Keratinocyte (primary cell): Measurements from ENCODE around the gene PRKAG2. TPM values are rescaled to one million over a fixed set of nuclear protein-coding genes. Genes with fewer than 3 reads are reported as not detected.

Source experiments
- DNase-seq: peaks from one replicate; pipeline ENCODE4 v3.0.0-alpha.2; 2011; ENCODE audit warnings: low read depth, missing footprints, low spot score
- FAIRE-seq: peaks from 2 replicates; lab custom pipeline; 2011; peaks lifted over from hg19 to GRCh38; lab: Jason Lieb, UNC
- H2AFZ ChIP-seq: 2 replicates; pipeline ENCODE4 v1.6.0; 2012; ENCODE audit warnings: low read length, control low read depth, inconsistent platforms; ENCODE audit not compliant: control insufficient read depth
- H3K27ac ChIP-seq: 2 replicates; pipeline ENCODE4 v1.5.1; 2011; ENCODE audit warnings: low read length; ENCODE audit not compliant: control insufficient read depth, insufficient read depth
- H3K27me3 ChIP-seq: 3 replicates; pipeline ENCODE4 v1.6.0; 2011; ENCODE audit warnings: low read length; ENCODE audit not compliant: control insufficient read depth, insufficient read depth; ENCODE audit errors: extremely low read depth
- H3K36me3 ChIP-seq, 2 experiments: 2 replicates in 1 of 2; 3 replicates in 1 of 2; pipeline ENCODE4 v1.5.1; 2011; ENCODE audit warnings: low read length in 2 of 2, mild to moderate bottlenecking in 1 of 2; ENCODE audit not compliant: control insufficient read depth in 2 of 2, insufficient read depth in 2 of 2; ENCODE audit errors: extremely low read depth in 1 of 2
- H3K4me1 ChIP-seq: 3 replicates; pipeline ENCODE4 v1.5.1; 2011; ENCODE audit warnings: low read length; ENCODE audit not compliant: control insufficient read depth, insufficient read depth; ENCODE audit errors: extremely low read depth
- H3K4me2 ChIP-seq: 3 replicates; pipeline ENCODE4 v1.6.0; 2011; ENCODE audit warnings: low read depth, low read length; ENCODE audit not compliant: control insufficient read depth, insufficient read depth; ENCODE audit errors: extremely low read depth
- H3K4me3 ChIP-seq, 3 experiments: fragments of 200-600 bp in 1 of 3; sonication (generic) in 1 of 3; 2 replicates in 2 of 3; 3 replicates in 1 of 3; pipeline ENCODE4 v1.5.1; 2011 to 2016; ENCODE audit warnings: low read length in 3 of 3, mild to moderate bottlenecking in 3 of 3, control low read depth in 2 of 3, inconsistent platforms in 1 of 3, low read depth in 1 of 3, mixed read lengths in 1 of 3, mixed run types in 1 of 3, moderate library complexity in 1 of 3; ENCODE audit not compliant: control insufficient read depth in 2 of 3, insufficient read depth in 2 of 3; ENCODE audit errors: extremely low read depth in 1 of 3
- H3K79me2 ChIP-seq: 2 replicates; pipeline ENCODE4 v1.6.0; 2012; ENCODE audit warnings: low read length; ENCODE audit not compliant: control insufficient read depth, insufficient read depth
- H3K9ac ChIP-seq: 3 replicates; pipeline ENCODE4 v1.6.0; 2011; ENCODE audit warnings: low read length; ENCODE audit not compliant: control insufficient read depth, insufficient read depth; ENCODE audit errors: extremely low read depth
- H3K9me1 ChIP-seq: 3 replicates; pipeline ENCODE4 v1.6.0; 2011; ENCODE audit warnings: low read length; ENCODE audit not compliant: control insufficient read depth, insufficient read depth; ENCODE audit errors: extremely low read depth
- H3K9me3 ChIP-seq: 2 replicates; pipeline ENCODE4 v1.5.1; 2012; ENCODE audit warnings: low read depth, low read length; ENCODE audit not compliant: control insufficient read depth
- H4K20me1 ChIP-seq: 3 replicates; pipeline ENCODE4 v1.6.0; 2011; ENCODE audit warnings: low read length; ENCODE audit not compliant: control insufficient read depth, insufficient read depth; ENCODE audit errors: extremely low read depth
- CTCF ChIP-seq, 3 experiments: IDR thresholded peaks in 1 of 3; conservative IDR thresholded peaks in 1 of 3; optimal IDR thresholded peaks in 1 of 3; 2 replicates in 2 of 3; 3 replicates in 1 of 3; pipeline versions ENCODE3 to v1.5.1; 2011; ENCODE audit warnings: low read length in 3 of 3, mild to moderate bottlenecking in 3 of 3, moderate library complexity in 2 of 3, control low read depth in 1 of 3, inconsistent platforms in 1 of 3; ENCODE audit not compliant: insufficient read depth in 2 of 3; ENCODE audit errors: extremely low read depth in 1 of 3
- EZH2 ChIP-seq: IDR thresholded peaks from one replicate; pipeline ENCODE4 v1.6.1; 2012; ENCODE audit warnings: inconsistent platforms, mild to moderate bottlenecking, low read length, moderate library complexity
- dilution Hi-C: fragments of 300-500 bp; cut with MboI; formaldehyde crosslinking; loops from one replicate; pipeline ENCODE4 v1.7.0; 2020; ENCODE audit warnings: low sequenced_read_pairs; ENCODE audit not compliant: extremely low pct_ligation_motif_present
- polyA plus RNA-seq, 5 experiments: library from polyadenylated mRNA; depleted of rRNA in 3 of 5; stranded (reverse) in 3 of 5; stranded (forward) in 1 of 5; unstranded in 1 of 5; fragments of >200 nt; gene quantifications; 1 replicate in 1 of 5; 2 replicates in 3 of 5; 3 replicates in 1 of 5; pipeline versions ENCODE4 v1.2.1 to v1.2.3, GENCODE V29; 2011 to 2012; ENCODE audit warnings: missing spikeins in 2 of 5, low read depth in 1 of 5, low replicate concordance in 1 of 5

PRKAG2 gene
- polyA plus RNA-seq, 1 donor (not counting 4 experiments of a cell fraction or from before 2014, with no cell fraction given) = 39.5 TPM

- H4K20me1 ChIP-seq = no peaks in the 10 kb centered on the region
- FAIRE-seq (no peak), DNase-seq (no peak)
- peaks cover 3% of the 10 kb centered on the region for H3K27me3 ChIP-seq
- no peak overlapping the region for H3K27ac ChIP-seq
- H3K9ac ChIP-seq = no peak overlapping the region
- H3K9me1 ChIP-seq = no peaks in the 10 kb centered on the region
- H3K4me2 ChIP-seq = no peak overlapping the region
- H3K4me3 ChIP-seq = no peak overlapping the region
- no peaks in the 10 kb centered on the region for H3K9me3 ChIP-seq
- TF ChIP-seq CTCF (optimal IDR thresholded peaks at IDR 0.05 in 1 of 3, IDR thresholded peaks at IDR 0.05 in 1 of 3, conservative IDR thresholded peaks at IDR 0.05 in 1 of 3; ENCODE audit: extremely low read depth in 1 of 3, insufficient read depth in 2 of 3, low read length in 3 of 3) = no peak
- no peak for TF ChIP-seq EZH2
- dilution Hi-C loops = no loop called here
- no peaks in the 10 kb centered on the region for H3K79me2 ChIP-seq
- H3K36me3 ChIP-seq = no peaks in the 10 kb centered on the region
- peaks cover 8% of the 10 kb centered on the region for H3K4me1 ChIP-seq
- no peak overlapping the region for H2AFZ ChIP-seq
Measured at GRCh38 chr7:151793991-151794507, 82.9 kb downstream of the PRKAG2 start.

- Histone ChIP-seq H3K9ac (no peak overlapping the region), H4K20me1 (no peaks in the 10 kb centered on the region), H3K4me1 (peaks cover 8% of the 10 kb centered on the region), H3K27me3 (peaks cover 3% of the 10 kb centered on the region), H3K9me1 (no peaks in the 10 kb centered on the region), H3K27ac (no peak overlapping the region), H2AFZ (no peak overlapping the region), H3K9me3 (no peaks in the 10 kb centered on the region), H3K4me3 (no peak overlapping the region), H3K4me2 (no peak overlapping the region), H3K36me3 (no peaks in the 10 kb centered on the region), H3K79me2 (no peaks in the 10 kb centered on the region)
- no peak for FAIRE-seq
- DNase-seq = no peak
- dilution Hi-C loops = no loop called here
- TF ChIP-seq EZH2 = no peak
- no peak for TF ChIP-seq CTCF (optimal IDR thresholded peaks at IDR 0.05 in 1 of 3, IDR thresholded peaks at IDR 0.05 in 1 of 3, conservative IDR thresholded peaks at IDR 0.05 in 1 of 3; ENCODE audit: extremely low read depth in 1 of 3, insufficient read depth in 2 of 3, low read length in 3 of 3)
Measured at GRCh38 chr7:151793531-151793951, 83.4 kb downstream of the PRKAG2 start.
